CD4-positive, alpha-beta T cell treated with Interleukin-4 for 4 hours (primary cell): ENCODE data around the gene MRPL36.

Experiments used
- DNase-seq: peaks from one replicate; pipeline ENCODE4 v3.0.0-alpha.2; 2020

MRPL36 gene

GRCh38 chr5:1795506-1795905 is 4.1 kb downstream of the MRPL36 start:
- DNase-seq = no peak

GRCh38 chr5:1794901-1795290 is 4.7 kb downstream of the MRPL36 start:
- DNase-seq = no peak

- DNase-seq = no peak
Measured at GRCh38 chr5:1793966-1794900, 5.4 kb downstream of the MRPL36 start.

GRCh38 chr5:1793301-1793740 is 6.3 kb downstream of the MRPL36 start:
- DNase-seq = no peak

- DNase-seq = peak; percentile 95
Measured at GRCh38 chr5:1792842-1793266, 6.8 kb downstream of the MRPL36 start.

GRCh38 chr5:1791176-1791575 is 8.5 kb downstream of the MRPL36 start:
- DNase-seq = no peak

GRCh38 chr5:1789834-1790471 is 9.7 kb downstream of the MRPL36 start:
- no peak for DNase-seq

GRCh38 chr5:1789438-1789833 is 10.2 kb downstream of the MRPL36 start:
- peak; percentile 27 for DNase-seq

GRCh38 chr5:1788828-1789227 is 10.8 kb downstream of the MRPL36 start:
- DNase-seq = no peak

- no peak for DNase-seq
Measured at GRCh38 chr5:1788200-1788599, 11.4 kb downstream of the MRPL36 start.

GRCh38 chr5:1787472-1788047 is 12.1 kb downstream of the MRPL36 start:
- DNase-seq = no peak

- DNase-seq = no peak
Measured at GRCh38 chr5:1786621-1787471, 12.8 kb downstream of the MRPL36 start.

- DNase-seq = no peak
Measured at GRCh38 chr5:1785984-1786383, 13.7 kb downstream of the MRPL36 start.

GRCh38 chr5:1785062-1785461 is 14.6 kb downstream of the MRPL36 start:
- DNase-seq = no peak

GRCh38 chr5:1784197-1785050 is 15.2 kb downstream of the MRPL36 start:
- no peak for DNase-seq

- DNase-seq = no peak
Measured at GRCh38 chr5:1783216-1783554, 16.5 kb downstream of the MRPL36 start.

- DNase-seq = no peak
Measured at GRCh38 chr5:1782385-1783215, 17.0 kb downstream of the MRPL36 start.

GRCh38 chr5:1781726-1782384 is 17.8 kb downstream of the MRPL36 start:
- DNase-seq = no peak

GRCh38 chr5:1781107-1781506 is 18.5 kb downstream of the MRPL36 start:
- no peak for DNase-seq

- DNase-seq = no peak
Measured at GRCh38 chr5:1780614-1780930, 19.1 kb downstream of the MRPL36 start.
